T-helper 2 cell (primary cell): ENCODE measurements around the gene CNP.

Experiments used
- DNase-seq, 5 experiments: peaks; one replicate each; pipeline versions ENCODE4 v3.0.0 to v3.0.0-alpha.2; 2012 to 2022

Gene CNP

GRCh38 chr17:41942626-41943373 lies 23.8 kb upstream of the CNP start:
- no peak for DNase-seq

- DNase-seq = no peak
Observed at GRCh38 chr17:41943492-41943891, 23.1 kb upstream of the CNP start.

DNA sequence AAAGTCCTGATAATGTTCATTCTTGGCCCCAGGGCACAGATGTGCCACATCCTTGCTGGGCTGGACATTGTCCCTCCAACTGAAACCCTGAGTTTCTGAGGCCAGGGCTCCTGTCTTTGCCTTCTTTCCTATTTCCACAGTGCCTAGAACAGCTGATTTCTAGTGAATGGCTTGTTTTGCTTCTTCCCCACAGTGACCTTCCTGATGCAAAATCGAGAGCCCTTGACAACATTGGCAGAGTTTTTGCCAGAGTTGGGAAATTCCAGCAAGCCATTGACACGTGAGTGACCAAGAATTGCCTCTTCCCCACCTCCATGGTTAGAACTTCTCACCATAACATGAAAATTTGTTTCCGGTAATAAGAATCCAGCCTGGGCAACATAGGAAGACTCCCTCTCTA lies 21.7 kb upstream of the CNP start:
- no peak for DNase-seq

- DNase-seq = no peak
Observed at GRCh38 chr17:41948762-41949460, 17.7 kb upstream of the CNP start.

DNA sequence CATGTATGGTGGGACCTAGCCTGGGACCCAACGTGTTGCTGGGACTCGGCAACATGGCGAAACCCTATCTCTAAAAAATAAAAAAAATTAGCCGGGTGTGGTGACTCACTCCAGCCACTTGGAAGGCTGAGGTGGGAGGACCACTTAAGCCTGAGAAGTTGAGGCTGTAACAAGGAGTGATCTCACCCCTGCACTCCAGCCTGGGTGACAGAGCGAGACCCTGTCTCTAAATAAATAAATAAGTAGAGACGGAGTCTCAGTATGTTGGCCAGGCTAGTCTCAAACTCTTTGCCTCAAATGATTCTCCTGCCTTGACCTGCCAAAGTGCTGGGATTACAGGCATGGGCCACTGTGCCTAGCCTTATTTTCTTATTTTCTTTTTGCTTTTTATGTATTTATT lies 10.1 kb upstream of the CNP start:
- DNase-seq = no peak

DNA sequence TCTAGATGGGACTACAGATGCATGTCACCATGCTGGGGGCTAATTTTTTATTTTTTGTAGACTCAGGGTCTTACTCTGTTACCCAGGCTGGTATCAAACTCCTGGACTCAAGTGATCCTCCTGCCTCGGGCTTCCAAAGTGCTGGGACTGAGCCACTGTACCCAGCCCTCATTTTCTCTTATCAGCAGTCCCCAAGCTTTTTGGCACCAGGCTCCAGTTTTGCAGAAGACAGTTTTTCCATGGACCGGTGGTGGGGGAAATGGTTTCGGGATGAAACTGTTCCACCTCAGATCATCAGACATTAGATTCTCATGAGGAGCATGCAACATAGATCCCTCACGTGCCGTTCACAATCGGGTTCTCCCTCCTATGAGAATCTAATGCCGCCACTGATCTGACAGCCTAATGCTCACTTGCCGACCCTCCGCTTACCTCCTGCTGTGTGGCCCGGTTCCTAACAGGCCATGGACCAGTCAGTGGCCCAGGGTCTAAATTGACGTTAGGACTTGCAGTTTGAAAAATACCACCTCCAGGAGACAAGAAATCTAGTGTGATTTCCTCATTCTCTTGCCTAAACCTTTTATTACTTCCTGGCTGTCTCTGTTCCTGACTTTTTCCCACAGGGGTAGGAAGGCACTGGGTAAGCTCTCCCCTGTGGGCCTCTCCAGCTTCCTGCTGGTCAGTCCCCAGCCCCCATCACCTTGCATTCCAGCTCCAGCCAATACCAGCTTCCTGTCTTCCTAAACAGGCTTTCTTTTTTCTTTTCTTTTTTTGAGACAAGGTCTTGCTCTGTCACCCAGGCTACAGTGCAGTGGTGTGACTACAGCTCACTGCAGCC lies 9.3 kb upstream of the CNP start:
- no peak for DNase-seq

DNA sequence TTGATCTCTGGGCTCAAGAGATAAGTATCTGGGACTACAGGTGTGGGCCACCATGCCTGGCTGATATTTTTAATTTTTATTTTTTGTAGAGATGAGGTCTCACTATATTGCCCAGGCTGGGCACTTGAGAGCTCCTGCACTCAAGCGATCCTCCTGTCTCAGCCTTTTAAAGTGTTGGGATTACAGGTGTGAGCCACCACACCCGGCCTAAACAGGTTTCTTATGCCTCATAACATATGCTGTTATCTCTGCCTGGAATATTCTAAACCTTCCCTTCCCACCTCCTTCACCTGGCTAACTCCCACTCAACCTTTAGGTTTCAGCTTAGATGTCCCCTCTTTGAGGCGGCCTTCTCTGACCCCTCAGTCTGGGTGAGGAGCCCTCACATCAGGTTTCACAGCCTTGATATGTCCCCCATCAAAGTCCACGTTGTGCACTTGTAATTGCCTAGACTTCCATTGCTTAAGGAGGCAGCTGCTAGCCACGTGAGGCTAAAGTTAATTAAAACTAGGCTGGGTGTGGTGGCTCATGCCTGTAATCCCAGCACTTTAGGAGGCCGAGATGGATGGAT lies 8.6 kb upstream of the CNP start:
- DNase-seq = no peak

DNA sequence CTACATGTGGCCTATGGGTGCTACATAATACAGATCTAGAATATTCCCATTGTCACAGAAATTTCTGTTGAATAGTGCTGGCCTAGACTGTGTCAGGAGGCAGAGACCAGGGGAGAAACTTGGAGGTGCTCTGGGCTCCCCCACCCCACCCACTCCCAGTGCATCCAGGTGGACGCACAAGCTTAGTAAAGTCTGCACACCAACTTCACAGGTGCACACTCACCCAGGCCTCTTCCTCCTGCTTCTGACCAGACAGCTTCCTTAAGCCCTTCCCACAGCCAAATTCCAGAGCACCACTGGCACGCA lies 7.6 kb upstream of the CNP start:
- DNase-seq = no peak

- DNase-seq = peak in 1 of 5 experiments; percentile 23
Observed at GRCh38 chr17:41959336-41960095, 7.1 kb upstream of the CNP start.

DNA sequence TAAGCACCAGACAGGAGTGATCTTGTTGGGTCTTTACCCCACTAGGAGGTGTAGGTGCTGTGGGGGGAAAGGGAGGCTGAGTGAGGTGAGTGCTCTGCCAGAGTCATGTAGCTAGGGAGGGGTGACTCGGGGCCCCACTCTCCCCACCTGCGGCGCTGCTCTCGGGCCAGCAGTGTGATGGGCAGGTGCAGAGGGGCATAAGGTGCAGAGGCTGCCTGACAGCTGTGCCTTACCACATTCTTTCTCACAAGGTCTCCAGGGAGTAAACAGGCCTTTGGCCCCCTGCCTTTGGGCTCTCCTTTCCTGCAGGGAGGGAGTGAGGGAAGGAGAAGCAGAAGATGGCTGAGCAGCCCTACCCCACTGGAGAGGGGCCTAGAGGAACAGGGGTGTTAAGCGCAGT lies 4.5 kb upstream of the CNP start:
- no peak for DNase-seq

GRCh38 chr17:41962768-41963434 lies 3.7 kb upstream of the CNP start:
- peak; percentile 34 to 69 (median 47) for DNase-seq

GRCh38 chr17:41965694-41966462 lies 717 bp upstream of the CNP start:
- DNase-seq = peak; percentile 23 to 65 (median 57)

GRCh38 chr17:41967141-41967920 lies 736 bp downstream of the CNP start:
- DNase-seq = peak in 3 of 5 experiments; percentile 4 to 66 (median 17)

DNA sequence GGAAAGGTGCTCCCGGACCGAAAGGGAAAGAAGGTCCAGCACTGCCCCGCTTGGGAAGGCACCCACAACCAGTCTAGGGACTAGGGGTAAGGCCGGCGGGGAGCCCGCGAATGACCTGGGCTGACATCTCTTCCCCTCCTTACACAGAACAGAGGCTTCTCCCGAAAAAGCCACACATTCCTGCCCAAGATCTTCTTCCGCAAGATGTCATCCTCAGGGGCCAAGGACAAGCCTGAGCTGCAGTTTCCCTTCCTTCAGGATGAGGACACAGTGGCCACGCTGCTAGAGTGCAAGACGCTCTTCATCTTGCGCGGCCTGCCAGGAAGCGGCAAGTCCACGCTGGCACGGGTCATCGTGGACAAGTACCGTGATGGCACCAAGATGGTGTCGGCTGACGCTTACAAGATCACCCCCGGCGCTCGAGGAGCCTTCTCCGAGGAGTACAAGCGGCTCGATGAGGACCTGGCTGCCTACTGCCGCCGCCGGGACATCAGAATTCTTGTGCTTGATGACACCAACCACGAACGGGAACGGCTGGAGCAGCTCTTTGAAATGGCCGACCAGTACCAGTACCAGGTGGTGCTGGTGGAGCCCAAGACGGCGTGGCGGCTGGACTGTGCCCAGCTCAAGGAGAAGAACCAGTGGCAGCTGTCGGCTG lies 1.5 kb downstream of the CNP start:
- DNase-seq = no peak

DNA sequence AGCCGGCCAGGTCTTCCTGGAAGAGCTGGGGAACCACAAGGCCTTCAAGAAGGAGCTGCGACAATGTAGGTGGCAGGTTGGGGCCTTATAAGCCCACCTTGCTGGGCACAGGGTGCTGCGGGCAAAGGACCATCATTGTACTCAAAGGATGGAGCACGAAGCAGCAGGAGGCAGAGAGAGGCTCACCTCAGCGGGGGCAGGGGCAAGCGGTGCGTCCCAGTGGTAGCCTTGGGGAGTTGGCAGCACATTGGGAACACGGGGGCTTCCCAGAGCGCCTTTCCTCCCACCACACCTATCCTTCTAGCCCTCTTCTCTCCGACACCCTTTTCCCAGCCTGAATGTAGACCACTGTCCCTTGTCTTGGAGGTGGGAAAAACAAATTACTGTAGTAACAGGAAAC lies 2.1 kb downstream of the CNP start:
- DNase-seq = no peak

GRCh38 chr17:41970901-41971331 lies 4.3 kb downstream of the CNP start:
- DNase-seq = no peak

DNA sequence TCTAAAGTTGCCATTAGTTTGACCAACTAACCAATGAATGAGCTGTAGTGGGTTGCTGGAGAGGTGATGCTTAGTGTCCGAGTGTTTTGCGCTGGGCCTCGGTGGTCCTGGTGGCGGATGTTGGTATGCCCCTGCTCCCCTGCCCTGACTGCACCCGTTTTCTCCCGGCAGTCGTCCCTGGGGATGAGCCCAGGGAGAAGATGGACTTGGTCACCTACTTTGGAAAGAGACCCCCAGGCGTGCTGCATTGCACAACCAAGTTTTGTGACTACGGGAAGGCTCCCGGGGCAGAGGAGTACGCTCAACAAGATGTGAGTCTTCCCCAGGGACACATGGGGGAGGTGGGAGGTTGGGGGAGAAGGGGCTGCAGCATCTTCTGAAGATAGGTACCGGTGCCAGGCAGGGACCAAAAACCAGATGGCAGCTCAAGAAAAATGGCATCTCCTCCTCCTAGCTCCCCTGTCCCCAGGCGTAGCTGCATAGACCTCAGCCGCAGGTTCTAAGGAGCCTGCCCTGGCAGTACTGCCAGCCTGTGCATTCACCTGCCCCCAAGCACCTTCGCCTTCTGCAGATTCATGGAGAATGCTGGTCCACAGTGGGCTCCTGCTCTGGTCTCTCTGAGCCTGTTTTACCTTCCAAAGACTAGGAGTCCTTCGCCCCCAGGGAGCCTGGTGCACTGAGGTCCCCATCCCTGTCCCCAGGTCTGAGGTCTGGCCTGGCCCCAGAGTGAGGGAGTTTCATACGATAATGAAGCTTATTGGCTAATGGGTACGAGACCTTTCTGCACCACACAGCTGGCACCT lies 5.3 kb downstream of the CNP start:
- no peak for DNase-seq

- DNase-seq = no peak
Observed at GRCh38 chr17:41972571-41973407, 6.2 kb downstream of the CNP start.
